HAP-1 (cell line): ENCODE results near the gene CYB5R2.
A peak's percentile ranks its signal among the peaks of the same experiment; 100 is the strongest.
"Not testable (repeated sequence)": the region's sequence is repeated elsewhere in the genome, so short reads cannot be mapped to it uniquely, and the experiment has no call there.

Experiments
- DNase-seq, 2 experiments: peaks; one replicate each; pipeline ENCODE4 v3.0.0-alpha.2; 2016 to 2020; ENCODE audit warnings: low spot score in 2 of 2
- H3K27me3 ChIP-seq: fragments of 250-450 bp; sonication (Bioruptor Pico); 2 replicates; pipeline ENCODE4 v1.5.1; 2020; ENCODE audit warnings: low read depth, mild to moderate bottlenecking, moderate library complexity
- H3K36me3 ChIP-seq: fragments of 250-450 bp; sonication (Bioruptor Pico); replicated peaks from 2 replicates; pipeline ENCODE4 v1.5.1; 2020; ENCODE audit warnings: mild to moderate bottlenecking
- H3K4me1 ChIP-seq: fragments of 250-450 bp; sonication (Bioruptor Pico); 2 replicates; pipeline ENCODE4 v1.5.1; 2020; ENCODE audit warnings: mild to moderate bottlenecking
- H3K4me3 ChIP-seq: fragments of 250-450 bp; sonication (Bioruptor Pico); 2 replicates; pipeline ENCODE4 v1.5.1; 2020; ENCODE audit warnings: mild to moderate bottlenecking, moderate library complexity
- H3K9me3 ChIP-seq: fragments of 250-450 bp; sonication (Bioruptor Pico); 2 replicates; pipeline ENCODE4 v1.5.1; 2020; ENCODE audit warnings: mild to moderate bottlenecking, moderate library complexity
- in situ Hi-C: fragments of 300-500 bp; cut with MboI; formaldehyde crosslinking; loops from 3 replicates; pipeline ENCODE4 v1.14.3; 2020; ENCODE audit warnings: low sequenced_read_pairs, inconsistent platforms, mixed read lengths

CYB5R2 gene

DNA sequence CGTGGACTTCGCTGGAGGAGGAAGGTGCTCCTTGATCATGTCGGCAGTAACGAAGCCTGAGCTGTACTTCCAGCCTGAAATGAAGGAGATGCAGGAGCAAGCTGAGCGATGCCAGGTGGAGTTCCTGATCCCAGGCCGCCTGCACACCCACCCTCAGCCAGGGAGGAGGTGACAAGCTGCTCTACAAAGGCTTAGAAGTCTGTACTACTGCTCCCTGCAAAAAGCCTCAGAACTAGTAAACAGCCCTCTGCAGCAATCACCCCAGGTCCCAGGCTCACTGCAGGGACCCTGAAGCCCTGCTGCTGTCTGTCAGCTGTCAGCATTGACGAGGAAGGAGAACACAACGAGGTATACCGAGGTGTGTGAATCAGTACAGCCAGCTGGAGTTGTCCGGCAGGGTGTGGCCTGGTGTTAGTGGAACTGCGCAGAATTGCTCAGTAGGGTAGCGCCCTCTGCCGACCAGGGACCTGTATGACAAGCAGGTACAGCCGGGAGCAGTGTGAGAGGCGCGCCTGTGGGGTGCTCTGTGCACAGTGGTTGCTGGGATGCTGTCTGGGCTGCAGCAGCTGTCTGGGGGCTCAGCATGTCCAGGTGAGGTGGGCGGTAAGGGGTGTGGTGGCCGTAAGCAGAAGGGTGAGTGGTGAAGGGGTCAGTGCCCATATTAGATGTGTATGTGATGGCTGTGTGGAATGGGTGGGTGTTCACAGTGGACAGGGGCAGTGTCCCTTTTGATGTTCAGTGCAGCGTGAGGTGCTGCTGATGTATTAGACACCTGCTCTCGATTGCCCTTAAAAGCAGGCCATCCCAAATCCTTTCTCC is 7.6 kb downstream of the CYB5R2 start:
- Histone ChIP-seq H3K4me3 (no peak overlapping the region), H3K9me3 (no peaks in the 10 kb centered on the region), H3K36me3 (no peaks in the 10 kb centered on the region), H3K27me3 (no peaks in the 10 kb centered on the region), H3K4me1 (peaks cover 21% of the 10 kb centered on the region)
- in situ Hi-C loops: loop anchor here (25.0 kb wide), 1 partner anchor 503 kb away; no protein-coding TSS in a partner anchor
- DNase-seq: peak; percentile 68 to 94

DNA sequence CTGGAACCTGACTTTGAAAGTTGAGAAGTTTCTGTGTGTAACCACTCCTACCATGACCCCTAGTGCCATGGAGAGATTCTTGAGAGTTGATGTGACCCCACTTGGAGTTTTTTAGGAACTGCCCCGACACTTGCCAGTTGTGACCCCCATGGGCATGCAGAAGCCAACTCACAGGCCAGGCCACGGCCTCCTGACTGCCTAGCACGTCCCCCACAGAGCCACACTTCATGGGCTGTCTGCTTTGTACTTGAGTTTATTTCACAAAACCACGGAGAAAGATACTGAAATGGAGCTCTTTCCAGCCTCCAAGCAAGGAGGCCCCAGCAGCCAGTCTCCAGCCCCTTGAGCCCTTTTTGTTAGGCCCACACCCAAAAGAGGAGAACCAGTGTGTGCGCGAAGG is 8.4 kb downstream of the CYB5R2 start:
- Histone ChIP-seq H3K36me3 (no peaks in the 10 kb centered on the region), H3K4me3 (no peak overlapping the region), H3K9me3 (no peaks in the 10 kb centered on the region), H3K4me1 (peaks cover 21% of the 10 kb centered on the region), H3K27me3 (no peaks in the 10 kb centered on the region)
- in situ Hi-C loops: loop anchor here (25.0 kb wide), 1 partner anchor 503 kb away; no protein-coding TSS in a partner anchor
- no peak for DNase-seq

DNA sequence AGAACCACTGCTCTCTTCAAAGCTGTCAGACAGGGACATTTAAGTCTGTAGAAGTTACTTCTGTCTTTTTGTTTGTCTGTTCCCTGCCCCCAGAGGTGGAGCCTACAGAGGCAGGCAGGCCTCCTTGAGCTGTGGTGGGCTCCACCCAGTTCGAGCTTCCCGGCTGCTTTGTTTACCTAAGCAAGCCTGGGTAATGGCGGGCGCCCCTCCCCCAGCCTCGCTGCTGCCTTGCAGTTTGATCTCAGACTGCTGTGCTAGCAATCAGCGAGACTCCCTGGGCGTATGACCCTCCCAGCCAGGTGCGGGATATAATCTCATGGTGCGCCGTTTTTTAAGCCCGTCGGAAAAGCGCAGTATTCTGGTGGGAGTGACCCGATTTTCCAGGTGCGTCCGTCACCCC is 9.8 kb downstream of the CYB5R2 start:
- H3K4me1 ChIP-seq: peaks cover 12% of the 10 kb centered on the region
- DNase-seq, H3K27me3 ChIP-seq, H3K36me3 ChIP-seq, H3K9me3 ChIP-seq, H3K4me3 ChIP-seq: not testable (repeated sequence)
- in situ Hi-C loops: loop anchor here (25.0 kb wide), 1 partner anchor 501 kb away; no protein-coding TSS in a partner anchor

DNA sequence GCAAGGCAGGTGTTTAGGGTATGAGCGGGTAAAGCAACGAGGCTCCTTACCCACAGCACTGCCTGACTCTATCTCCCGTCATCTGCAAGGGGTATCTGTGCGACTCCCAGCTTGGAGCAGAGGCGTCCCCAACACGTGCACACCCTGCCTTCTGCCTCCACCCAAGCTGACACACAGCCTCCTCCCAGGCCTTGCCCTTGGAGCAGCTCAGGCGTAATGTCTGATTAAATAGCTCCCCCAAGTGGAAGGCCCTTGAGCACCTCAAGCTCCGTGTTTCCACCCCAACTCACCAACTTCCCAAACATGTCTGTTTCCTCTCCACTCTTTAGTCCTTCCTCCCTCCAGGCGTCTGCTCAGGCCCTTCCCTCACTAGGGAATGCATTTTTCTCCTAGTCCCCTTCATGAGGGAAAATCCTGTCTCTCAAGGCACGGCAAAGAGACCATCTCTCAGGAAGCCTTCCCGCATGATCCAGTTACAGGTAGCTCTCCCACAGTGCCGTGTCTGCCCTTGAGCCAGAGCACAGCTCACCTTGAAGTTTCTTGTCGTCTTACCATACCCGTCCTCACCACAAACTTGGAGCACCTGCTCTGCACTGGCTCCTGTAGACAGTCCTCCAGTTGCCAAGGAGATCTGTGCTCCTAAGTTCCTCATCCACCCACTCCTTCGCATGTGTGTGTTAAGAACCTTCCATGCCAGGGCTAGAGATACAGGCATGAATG is 15.8 kb downstream of the CYB5R2 start:
- peak; percentile 84 to 87 for DNase-seq
- peaks cover 9% of the 10 kb centered on the region for H3K36me3 ChIP-seq
- in situ Hi-C loops: loop anchor here (25.0 kb wide), 1 partner anchor 495 kb away; no protein-coding TSS in a partner anchor

GRCh38 chr11:7656704-7657103 is 16.6 kb downstream of the CYB5R2 start:
- Histone ChIP-seq H3K4me1 (peaks cover 4% of the 10 kb centered on the region), H3K4me3 (no peak overlapping the region), H3K36me3 (peaks cover 14% of the 10 kb centered on the region), H3K9me3 (no peaks in the 10 kb centered on the region), H3K27me3 (no peaks in the 10 kb centered on the region)
- DNase-seq: no peak
- in situ Hi-C loops: loop anchor here (25.0 kb wide), 1 partner anchor 494 kb away; no protein-coding TSS in a partner anchor

More for the DNA sequence above, 15.8 kb downstream of the CYB5R2 start:
- Histone ChIP-seq H3K4me3 (no peak overlapping the region), H3K27me3 (no peaks in the 10 kb centered on the region), H3K4me1 (peaks cover 4% of the 10 kb centered on the region), H3K9me3 (no peaks in the 10 kb centered on the region)

DNA sequence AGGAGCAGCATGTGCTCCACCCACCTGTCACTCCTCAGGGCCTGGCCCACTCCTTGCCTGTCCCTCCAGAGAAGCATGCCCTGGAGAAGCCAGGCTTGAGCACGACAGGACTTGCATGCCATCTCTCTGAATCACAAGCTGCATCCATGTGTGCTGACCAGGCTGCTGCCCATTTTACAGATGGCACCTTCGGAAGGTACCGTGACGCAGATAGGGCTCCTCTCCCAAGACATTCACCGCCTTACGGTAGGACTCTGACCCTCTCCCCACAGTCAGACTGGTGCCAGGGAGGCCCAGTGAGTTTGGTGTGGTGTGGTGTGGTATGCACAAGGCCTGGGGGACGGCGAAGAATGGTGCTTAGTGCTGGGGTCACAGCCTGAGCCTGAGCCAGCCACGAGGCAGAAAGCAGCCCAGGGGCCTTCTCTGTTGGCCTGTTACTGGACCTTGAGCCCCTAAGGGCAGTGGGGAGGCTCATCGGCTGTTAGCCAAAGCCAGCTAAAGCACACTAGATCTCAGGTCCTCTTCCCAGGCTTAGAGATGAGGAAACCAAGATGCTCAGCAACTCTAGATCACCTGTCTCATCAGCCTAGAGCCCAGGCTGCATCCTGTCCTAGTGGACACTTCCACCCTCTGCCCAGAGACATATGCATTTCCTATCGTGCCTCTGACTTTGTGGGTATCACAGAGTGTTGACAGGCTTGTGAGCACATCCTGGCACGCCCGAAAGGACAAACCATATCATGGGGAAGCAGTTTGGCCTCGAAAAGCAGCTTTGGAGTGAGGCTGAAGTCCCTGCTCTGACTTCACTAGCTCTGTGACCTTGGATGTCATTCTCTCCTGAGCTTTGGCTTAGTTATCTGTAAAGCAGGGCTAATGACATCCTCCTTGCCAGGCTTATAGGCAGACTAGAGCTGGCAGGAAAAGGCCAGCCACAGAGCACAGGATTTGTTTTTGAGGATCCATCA is 17.8 kb downstream of the CYB5R2 start:
- no peaks in the 10 kb centered on the region for H3K27me3 ChIP-seq
- H3K9me3 ChIP-seq: no peaks in the 10 kb centered on the region
- H3K4me3 ChIP-seq: no peak overlapping the region
- peaks cover 23% of the 10 kb centered on the region for H3K36me3 ChIP-seq
- in situ Hi-C loops: loop anchor here (25.0 kb wide), 1 partner anchor 493 kb away; no protein-coding TSS in a partner anchor
- H3K4me1 ChIP-seq: peaks cover 4% of the 10 kb centered on the region
- DNase-seq: no peak

DNA sequence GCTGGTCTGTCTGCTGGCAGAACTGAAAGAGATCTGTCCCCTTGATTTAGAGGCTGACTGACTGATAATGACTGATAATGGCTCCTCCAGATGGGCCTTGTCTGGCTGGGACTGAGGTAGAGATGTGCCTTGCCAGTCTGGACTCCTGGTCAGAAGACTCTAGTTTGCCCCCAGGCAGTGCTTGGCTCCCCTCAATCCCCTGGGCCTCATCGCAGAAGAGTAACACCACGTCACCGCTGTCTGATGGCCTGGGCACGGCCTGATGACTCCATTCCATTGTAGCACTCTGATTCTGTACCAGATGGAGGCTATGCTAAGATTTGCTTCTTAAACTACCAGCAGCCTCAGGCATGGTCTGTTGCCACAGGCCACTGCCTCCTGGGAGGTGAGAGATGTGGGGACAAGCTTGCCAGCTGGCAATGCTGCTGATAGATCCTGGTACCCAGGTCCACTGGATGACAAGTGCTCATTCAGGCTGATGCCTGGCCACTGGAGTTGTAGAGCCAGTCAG is 19.1 kb downstream of the CYB5R2 start:
- Histone ChIP-seq H3K27me3 (no peaks in the 10 kb centered on the region), H3K4me3 (no peak overlapping the region), H3K4me1 (peaks cover 4% of the 10 kb centered on the region), H3K9me3 (no peaks in the 10 kb centered on the region), H3K36me3 (peaks cover 36% of the 10 kb centered on the region)
- in situ Hi-C loops: loop anchor here (5.0 to 25.0 kb wide), 2 partner anchors 72 to 492 kb away; no protein-coding TSS in a partner anchor
- no peak for DNase-seq

- Histone ChIP-seq H3K4me3 (no peak overlapping the region), H3K27me3 (no peaks in the 10 kb centered on the region), H3K36me3 (peaks cover 43% of the 10 kb centered on the region), H3K4me1 (peaks cover 6% of the 10 kb centered on the region), H3K9me3 (no peaks in the 10 kb centered on the region)
- in situ Hi-C loops: loop anchor here (5.0 to 25.0 kb wide), 2 partner anchors 69 to 489 kb away; no protein-coding TSS in a partner anchor
- no peak for DNase-seq
These were observed 21.6 kb downstream of the CYB5R2 start for GRCh38 chr11:7651700-7652099.

DNA sequence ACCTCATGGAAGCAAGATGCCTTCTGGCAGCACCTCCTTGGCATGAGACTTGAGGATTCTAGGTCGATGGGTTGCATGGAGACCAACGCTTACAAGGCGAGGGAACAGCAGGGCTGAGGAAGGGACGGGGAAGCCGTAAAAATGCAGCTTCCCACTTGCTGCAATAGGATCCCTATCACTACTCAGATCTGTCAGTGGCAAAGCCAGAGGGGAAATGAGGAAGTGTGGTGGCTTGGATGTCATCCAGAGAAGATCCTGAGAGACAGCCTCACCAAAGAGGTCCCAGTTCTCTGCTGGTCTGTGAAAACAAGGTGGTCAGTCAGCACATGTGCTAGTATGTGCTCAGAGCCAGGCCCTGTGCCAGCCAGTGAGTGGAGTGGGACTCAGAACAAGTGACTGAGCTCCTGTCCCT is 22.2 kb downstream of the CYB5R2 start:
- no peaks in the 10 kb centered on the region for H3K27me3 ChIP-seq
- no peaks in the 10 kb centered on the region for H3K9me3 ChIP-seq
- in situ Hi-C loops: loop anchor here (5.0 to 25.0 kb wide), 2 partner anchors 69 to 489 kb away; no protein-coding TSS in a partner anchor
- no peak overlapping the region for H3K4me3 ChIP-seq
- H3K4me1 ChIP-seq: peaks cover 8% of the 10 kb centered on the region
- DNase-seq: no peak
- peaks cover 43% of the 10 kb centered on the region for H3K36me3 ChIP-seq

DNA sequence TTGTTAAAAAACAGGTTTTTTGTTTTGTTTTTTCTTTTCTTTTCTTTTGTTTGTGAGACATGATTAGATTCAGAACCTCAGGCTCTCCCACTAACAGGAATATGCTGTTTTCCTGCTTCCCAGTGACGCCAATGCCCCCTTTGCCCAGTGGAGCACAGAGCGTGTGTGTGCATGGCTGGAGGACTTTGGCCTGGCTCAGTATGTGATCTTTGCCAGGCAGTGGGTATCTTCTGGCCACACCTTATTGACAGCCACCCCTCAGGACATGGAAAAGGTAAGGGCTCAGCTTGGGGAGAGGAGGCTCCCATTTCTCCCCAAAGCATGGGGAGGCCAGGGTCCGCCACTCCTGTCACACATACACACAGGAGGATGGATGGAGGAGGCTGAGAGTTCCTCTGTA is 25.0 kb downstream of the CYB5R2 start:
- DNase-seq: no peak
- in situ Hi-C loops: no loop called here
- Histone ChIP-seq H3K36me3 (peaks cover 41% of the 10 kb centered on the region), H3K27me3 (no peaks in the 10 kb centered on the region), H3K9me3 (no peaks in the 10 kb centered on the region), H3K4me3 (no peak overlapping the region), H3K4me1 (peaks cover 11% of the 10 kb centered on the region)

DNA sequence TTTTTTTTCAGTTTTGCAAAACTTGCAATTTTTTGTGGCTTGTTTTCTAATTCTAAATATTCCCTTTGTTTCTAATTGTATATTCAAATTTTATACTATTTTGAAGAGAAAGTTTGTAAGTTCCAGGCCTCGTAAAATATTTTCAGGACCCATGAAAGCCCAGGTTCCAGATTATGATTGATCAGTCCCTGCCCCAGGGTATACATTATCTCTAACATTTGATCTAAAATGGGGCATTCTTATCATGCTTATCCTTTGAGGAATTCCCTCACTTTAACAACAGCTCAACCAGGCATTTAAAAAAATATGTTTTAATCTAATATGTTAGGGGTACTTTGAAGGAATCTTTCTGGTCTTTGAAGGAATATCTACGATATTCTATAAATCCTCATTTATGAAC is 26.4 kb downstream of the CYB5R2 start:
- Histone ChIP-seq H3K9me3 (no peaks in the 10 kb centered on the region), H3K36me3 (peaks cover 33% of the 10 kb centered on the region), H3K4me3 (no peak overlapping the region), H3K27me3 (no peaks in the 10 kb centered on the region), H3K4me1 (peaks cover 11% of the 10 kb centered on the region)
- in situ Hi-C loops: no loop called here
- no peak for DNase-seq

- no peaks in the 10 kb centered on the region for H3K9me3 ChIP-seq
- H3K27me3 ChIP-seq: no peaks in the 10 kb centered on the region
- H3K4me3 ChIP-seq: no peak overlapping the region
- peaks cover 25% of the 10 kb centered on the region for H3K36me3 ChIP-seq
- in situ Hi-C loops: no loop called here
- DNase-seq: no peak
- peaks cover 11% of the 10 kb centered on the region for H3K4me1 ChIP-seq
These were observed 28.1 kb downstream of the CYB5R2 start for GRCh38 chr11:7645206-7645605.

GRCh38 chr11:7643314-7643713 is 30.0 kb downstream of the CYB5R2 start:
- Histone ChIP-seq H3K4me1 (peaks cover 11% of the 10 kb centered on the region), H3K4me3 (no peak overlapping the region), H3K27me3 (no peaks in the 10 kb centered on the region), H3K36me3 (peaks cover 9% of the 10 kb centered on the region; the same call in 1 of the 2 replicates), H3K9me3 (no peaks in the 10 kb centered on the region)
- DNase-seq: peak in 1 of 2 experiments; percentile 22
- in situ Hi-C loops: no loop called here
